DOHH2 (cell line): Measurements from ENCODE around the gene CDK6.

Experiments
- H3F3A ChIP-seq: fragments of 200-600 bp; sonication (generic), shearing (Covaris generic); 2 replicates; pipeline ENCODE4 v1.6.0; 2016; ENCODE audit warnings: antibody characterized with exemption, mild to moderate bottlenecking; ENCODE audit not compliant: control insufficient read depth, insufficient read depth
- H3K27ac ChIP-seq: fragments of 200-600 bp; sonication (generic); 2 replicates; pipeline ENCODE4 v1.5.1; 2014; ENCODE audit warnings: low read depth, mild to moderate bottlenecking, low read length, moderate library complexity
- H3K27me3 ChIP-seq: fragments of 200-600 bp; sonication (generic); 2 replicates; pipeline ENCODE4 v1.6.1; 2014; ENCODE audit warnings: mild to moderate bottlenecking, low read length, mixed read lengths; ENCODE audit not compliant: control insufficient read depth
- H3K36me3 ChIP-seq: fragments of 200-600 bp; sonication (generic); 2 replicates; pipeline ENCODE4 v1.6.1; 2014; ENCODE audit warnings: mild to moderate bottlenecking, low read length, moderate library complexity, mixed read lengths; ENCODE audit not compliant: control insufficient read depth
- H3K4me1 ChIP-seq: fragments of 200-600 bp; sonication (generic); 2 replicates; pipeline ENCODE4 v1.6.1; 2014; ENCODE audit warnings: mild to moderate bottlenecking, low read length, mixed read lengths; ENCODE audit not compliant: control insufficient read depth
- H3K4me2 ChIP-seq: fragments of 200-600 bp; sonication (generic); 2 replicates; pipeline ENCODE4 v1.6.0; 2014; ENCODE audit warnings: mild to moderate bottlenecking, low read length, moderate library complexity
- H3K4me3 ChIP-seq: fragments of 200-600 bp; sonication (generic); 2 replicates; pipeline ENCODE4 v1.5.1; 2014; ENCODE audit warnings: mild to moderate bottlenecking, low read length, mixed read lengths
- H3K79me2 ChIP-seq: fragments of 200-600 bp; sonication (generic); 2 replicates; pipeline ENCODE4 v1.6.1; 2014; ENCODE audit warnings: mild to moderate bottlenecking, low read length, mixed read lengths; ENCODE audit not compliant: control insufficient read depth
- H3K9me2 ChIP-seq: fragments of 200-600 bp; sonication (generic); replicated peaks from 2 replicates; pipeline ENCODE4 v1.6.1; 2014; ENCODE audit warnings: mild to moderate bottlenecking, low read length, mixed read lengths; ENCODE audit not compliant: control insufficient read depth
- H3K9me3 ChIP-seq: fragments of 200-600 bp; sonication (generic); 2 replicates; pipeline ENCODE4 v1.6.1; 2014; ENCODE audit warnings: antibody characterized with exemption, low read length, mixed read lengths; ENCODE audit not compliant: control insufficient read depth, insufficient read depth
- H4K20me1 ChIP-seq: fragments of 200-600 bp; sonication (generic); 2 replicates; pipeline ENCODE4 v1.6.0; 2014; ENCODE audit warnings: low read depth, mild to moderate bottlenecking, antibody characterized with exemption, low read length, moderate library complexity; ENCODE audit not compliant: control insufficient read depth, insufficient read depth
- EZH2phosphoT487 ChIP-seq: fragments of 200-600 bp; sonication (generic); IDR thresholded peaks from 2 replicates; pipeline ENCODE4 v1.6.1; 2017; ENCODE audit warnings: borderline replicate concordance, mild to moderate bottlenecking, antibody characterized with exemption, low read length, moderate library complexity, mixed read lengths
- TF ChIP-seq, protein P1 (sequence below): fragments of 200-600 bp; sonication (generic); IDR thresholded peaks from one replicate; pipeline ENCODE4 v1.5.1; 2014; ENCODE audit warnings: antibody characterized with exemption, mild to moderate bottlenecking, low read depth, low read length; ENCODE audit not compliant: poor library complexity, severe bottlenecking

Gene CDK6

GRCh38 chr7:92729172-92729571 lies 107.2 kb downstream of the CDK6 start:
- H3F3A ChIP-seq = no peaks in the 10 kb centered on the region
- H3K27ac ChIP-seq = no peak overlapping the region
- H4K20me1 ChIP-seq = no peaks in the 10 kb centered on the region
- TF ChIP-seq, protein P1, sequence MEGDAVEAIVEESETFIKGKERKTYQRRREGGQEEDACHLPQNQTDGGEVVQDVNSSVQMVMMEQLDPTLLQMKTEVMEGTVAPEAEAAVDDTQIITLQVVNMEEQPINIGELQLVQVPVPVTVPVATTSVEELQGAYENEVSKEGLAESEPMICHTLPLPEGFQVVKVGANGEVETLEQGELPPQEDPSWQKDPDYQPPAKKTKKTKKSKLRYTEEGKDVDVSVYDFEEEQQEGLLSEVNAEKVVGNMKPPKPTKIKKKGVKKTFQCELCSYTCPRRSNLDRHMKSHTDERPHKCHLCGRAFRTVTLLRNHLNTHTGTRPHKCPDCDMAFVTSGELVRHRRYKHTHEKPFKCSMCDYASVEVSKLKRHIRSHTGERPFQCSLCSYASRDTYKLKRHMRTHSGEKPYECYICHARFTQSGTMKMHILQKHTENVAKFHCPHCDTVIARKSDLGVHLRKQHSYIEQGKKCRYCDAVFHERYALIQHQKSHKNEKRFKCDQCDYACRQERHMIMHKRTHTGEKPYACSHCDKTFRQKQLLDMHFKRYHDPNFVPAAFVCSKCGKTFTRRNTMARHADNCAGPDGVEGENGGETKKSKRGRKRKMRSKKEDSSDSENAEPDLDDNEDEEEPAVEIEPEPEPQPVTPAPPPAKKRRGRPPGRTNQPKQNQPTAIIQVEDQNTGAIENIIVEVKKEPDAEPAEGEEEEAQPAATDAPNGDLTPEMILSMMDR = no peak
- TF ChIP-seq EZH2phosphoT487 = no peak
- no peak overlapping the region for H3K4me3 ChIP-seq
- no peak overlapping the region for H3K4me2 ChIP-seq
- H3K4me1 ChIP-seq = peaks cover 32% of the 10 kb centered on the region
- H3K27me3 ChIP-seq = no peaks in the 10 kb centered on the region
- no peaks in the 10 kb centered on the region for H3K9me2 ChIP-seq
- H3K36me3 ChIP-seq = peaks cover 16% of the 10 kb centered on the region
- H3K79me2 ChIP-seq = peaks cover 46% of the 10 kb centered on the region
- H3K9me3 ChIP-seq = no peaks in the 10 kb centered on the region

DNA sequence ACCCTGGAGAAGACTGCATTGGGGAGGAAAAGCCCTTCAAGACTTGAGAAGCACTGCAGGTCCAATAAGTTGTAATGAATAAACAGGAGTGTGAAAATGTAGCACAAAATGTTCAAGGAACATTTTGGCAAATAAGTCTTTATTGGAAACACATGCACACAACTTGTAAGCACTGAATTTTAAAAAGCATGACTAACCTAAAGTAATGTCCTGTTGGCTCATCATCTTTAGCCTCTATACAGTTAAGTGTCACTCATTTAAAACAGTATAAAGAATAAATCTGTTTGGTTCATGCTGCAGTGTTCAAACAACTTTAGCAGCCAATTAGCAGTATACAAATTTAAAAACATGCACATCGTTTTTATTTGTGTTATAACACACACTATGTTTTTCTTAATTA lies 108.6 kb downstream of the CDK6 start:
- no peak overlapping the region for H3K4me2 ChIP-seq
- no peak for TF ChIP-seq EZH2phosphoT487
- TF ChIP-seq, protein P1 = no peak
- peaks cover 42% of the 10 kb centered on the region for H3K79me2 ChIP-seq

DNA sequence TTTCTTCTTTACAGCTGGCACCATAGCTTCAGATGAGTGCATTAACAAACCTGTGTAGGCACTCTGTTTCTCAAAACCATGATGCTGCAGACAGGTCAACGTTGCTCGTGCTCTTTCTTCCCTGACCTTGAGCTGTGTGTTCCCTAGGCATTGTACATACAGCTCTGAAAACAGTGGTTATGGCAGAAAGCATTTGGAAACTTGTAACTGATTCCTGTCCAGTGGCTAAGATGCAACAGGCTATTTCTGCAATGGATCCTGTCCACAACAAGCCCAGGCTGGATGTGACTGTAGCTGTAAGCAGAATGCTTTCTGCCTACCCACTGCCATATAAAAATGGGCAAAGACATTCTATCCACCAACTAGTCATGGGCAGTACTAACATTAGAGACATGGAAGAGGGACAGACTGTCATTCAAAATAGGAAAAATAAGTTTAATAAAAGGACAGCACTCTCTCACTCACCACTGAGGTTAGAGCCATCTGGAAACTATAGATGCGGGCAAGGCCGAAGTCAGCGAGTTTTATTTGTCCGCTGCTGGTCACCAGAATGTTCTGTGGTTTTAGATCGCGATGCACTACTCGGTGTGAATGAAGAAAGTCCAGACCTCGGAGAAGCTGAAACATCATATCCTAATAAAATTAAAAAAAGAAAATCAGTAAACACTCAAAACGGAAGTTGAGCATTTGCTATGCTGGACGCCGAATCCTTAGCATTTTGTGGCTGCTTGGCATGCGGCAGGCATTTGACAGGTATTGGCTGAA lies 111.0 kb downstream of the CDK6 start:
- no peaks in the 10 kb centered on the region for H4K20me1 ChIP-seq
- H3F3A ChIP-seq = no peaks in the 10 kb centered on the region
- no peaks in the 10 kb centered on the region for H3K27me3 ChIP-seq
- H3K4me1 ChIP-seq = peaks cover 7% of the 10 kb centered on the region
- peaks cover 22% of the 10 kb centered on the region for H3K79me2 ChIP-seq
- H3K9me2 ChIP-seq = no peaks in the 10 kb centered on the region
- peaks cover 49% of the 10 kb centered on the region for H3K36me3 ChIP-seq
- no peaks in the 10 kb centered on the region for H3K9me3 ChIP-seq
- H3K4me2 ChIP-seq = no peak overlapping the region
- H3K27ac ChIP-seq = no peak overlapping the region
- H3K4me3 ChIP-seq = no peak overlapping the region
- no peak for TF ChIP-seq EZH2phosphoT487
- TF ChIP-seq, protein P1 = no peak

More for the DNA sequence above, 108.6 kb downstream of the CDK6 start:
- Histone ChIP-seq H3K9me2 (no peaks in the 10 kb centered on the region), H3K36me3 (peaks cover 30% of the 10 kb centered on the region), H3K4me1 (peaks cover 22% of the 10 kb centered on the region), H3K27me3 (no peaks in the 10 kb centered on the region), H3K9me3 (no peaks in the 10 kb centered on the region), H3K27ac (no peak overlapping the region), H3K4me3 (no peak overlapping the region), H3F3A (no peaks in the 10 kb centered on the region), H4K20me1 (no peaks in the 10 kb centered on the region)
